ENCODE data around the gene FHIT.

FHIT gene

DNA sequence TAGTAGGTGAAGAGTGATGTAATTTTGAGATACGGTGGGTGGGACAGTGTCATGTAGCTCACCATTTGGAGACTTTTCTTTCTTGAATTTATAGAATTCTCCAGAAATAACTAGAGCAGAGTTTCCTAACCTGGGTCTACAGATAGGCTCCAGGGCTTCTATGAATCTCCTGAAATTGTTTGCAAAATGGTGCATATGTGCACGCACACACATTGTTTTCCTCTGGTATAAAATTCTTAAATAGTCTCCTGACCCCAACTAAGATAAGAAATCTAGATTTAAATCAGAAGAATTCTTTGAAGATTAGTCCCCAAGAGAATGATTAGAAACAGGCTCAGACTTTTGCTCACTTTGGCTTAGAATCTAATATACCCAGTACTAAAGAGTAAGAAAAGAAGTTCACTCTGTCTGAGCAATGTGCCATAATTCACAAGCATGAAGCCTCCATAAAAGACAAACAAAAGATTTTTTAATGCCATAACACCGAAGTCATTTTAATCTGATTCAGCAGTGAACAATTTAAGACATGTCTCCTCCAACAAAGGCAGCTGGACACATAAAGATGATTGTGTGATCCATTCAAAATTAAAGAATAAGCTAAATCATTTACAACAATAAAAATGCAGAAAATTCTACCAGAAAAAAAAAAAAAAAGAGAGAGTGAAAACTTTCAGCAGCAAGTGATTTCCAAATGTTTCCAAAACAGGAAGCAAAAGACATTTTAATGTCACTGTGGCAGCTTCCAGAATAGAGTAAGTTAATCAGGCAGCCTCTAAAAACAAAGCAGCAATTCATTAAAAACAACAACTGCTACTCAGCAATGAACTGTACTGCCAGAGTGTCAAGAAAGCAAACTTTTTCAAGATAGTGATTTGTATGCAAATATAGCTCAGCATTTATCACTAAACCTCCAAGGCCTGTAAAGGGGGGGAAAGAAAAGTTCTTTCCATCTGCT is 1225.9 kb downstream of the FHIT start:
- no peaks in the 10 kb centered on the region for H3K27me3 ChIP-seq (ENCODE audit: control insufficient read depth, insufficient read depth, low read length)
- no peak overlapping the region for H3K4me3 ChIP-seq (ENCODE audit: low read depth, low read length)
- H3K4me1 ChIP-seq = peaks cover 5% of the 10 kb centered on the region
- no peaks in the 10 kb centered on the region for H3K9me3 ChIP-seq (ENCODE audit: control insufficient read depth, low read length)
- H3K36me3 ChIP-seq (ENCODE audit: control insufficient read depth, insufficient read depth, low read length) = no peaks in the 10 kb centered on the region
- no peak overlapping the region for H3K9ac ChIP-seq
- no peak overlapping the region for H3K4me2 ChIP-seq (ENCODE audit: low read length)
- no peak overlapping the region for H2AFZ ChIP-seq
- H3K79me2 ChIP-seq = no peaks in the 10 kb centered on the region
- TF ChIP-seq, protein P1, sequence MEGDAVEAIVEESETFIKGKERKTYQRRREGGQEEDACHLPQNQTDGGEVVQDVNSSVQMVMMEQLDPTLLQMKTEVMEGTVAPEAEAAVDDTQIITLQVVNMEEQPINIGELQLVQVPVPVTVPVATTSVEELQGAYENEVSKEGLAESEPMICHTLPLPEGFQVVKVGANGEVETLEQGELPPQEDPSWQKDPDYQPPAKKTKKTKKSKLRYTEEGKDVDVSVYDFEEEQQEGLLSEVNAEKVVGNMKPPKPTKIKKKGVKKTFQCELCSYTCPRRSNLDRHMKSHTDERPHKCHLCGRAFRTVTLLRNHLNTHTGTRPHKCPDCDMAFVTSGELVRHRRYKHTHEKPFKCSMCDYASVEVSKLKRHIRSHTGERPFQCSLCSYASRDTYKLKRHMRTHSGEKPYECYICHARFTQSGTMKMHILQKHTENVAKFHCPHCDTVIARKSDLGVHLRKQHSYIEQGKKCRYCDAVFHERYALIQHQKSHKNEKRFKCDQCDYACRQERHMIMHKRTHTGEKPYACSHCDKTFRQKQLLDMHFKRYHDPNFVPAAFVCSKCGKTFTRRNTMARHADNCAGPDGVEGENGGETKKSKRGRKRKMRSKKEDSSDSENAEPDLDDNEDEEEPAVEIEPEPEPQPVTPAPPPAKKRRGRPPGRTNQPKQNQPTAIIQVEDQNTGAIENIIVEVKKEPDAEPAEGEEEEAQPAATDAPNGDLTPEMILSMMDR (IDR thresholded peaks at IDR 0.05) = no peak
- no peak overlapping the region for H3K27ac ChIP-seq

DNA sequence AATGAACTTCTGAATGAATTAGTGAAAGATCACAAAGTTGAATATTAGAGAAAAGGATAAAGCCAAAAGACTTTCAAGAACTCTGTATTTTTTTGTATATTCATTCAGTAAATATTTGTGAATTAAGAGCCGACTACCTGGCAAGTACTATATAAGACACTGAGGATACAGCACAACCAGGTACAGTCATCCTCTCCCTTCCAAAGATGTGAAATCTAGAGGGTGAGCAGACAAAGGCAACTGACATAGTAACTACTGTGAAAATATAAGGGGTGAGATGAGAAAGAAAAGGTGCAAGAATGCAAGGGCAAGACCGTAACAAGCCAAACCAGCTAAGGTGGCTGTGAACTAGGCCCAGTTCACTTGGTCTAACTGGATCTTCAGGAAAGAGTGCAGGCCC is 1226.9 kb downstream of the FHIT start:
- Histone ChIP-seq H3K9ac (no peak overlapping the region), H2AFZ (no peak overlapping the region), H3K36me3 (ENCODE audit: control insufficient read depth, insufficient read depth, low read length) (no peaks in the 10 kb centered on the region), H3K4me3 (ENCODE audit: low read depth, low read length) (no peak overlapping the region), H3K4me2 (ENCODE audit: low read length) (no peak overlapping the region), H3K79me2 (no peaks in the 10 kb centered on the region), H3K27me3 (ENCODE audit: control insufficient read depth, insufficient read depth, low read length) (no peaks in the 10 kb centered on the region), H3K27ac (no peak overlapping the region), H3K4me1 (peaks cover 5% of the 10 kb centered on the region), H3K9me3 (ENCODE audit: control insufficient read depth, low read length) (no peaks in the 10 kb centered on the region)
- TF ChIP-seq, protein P1 (IDR thresholded peaks at IDR 0.05) = no peak

DNA sequence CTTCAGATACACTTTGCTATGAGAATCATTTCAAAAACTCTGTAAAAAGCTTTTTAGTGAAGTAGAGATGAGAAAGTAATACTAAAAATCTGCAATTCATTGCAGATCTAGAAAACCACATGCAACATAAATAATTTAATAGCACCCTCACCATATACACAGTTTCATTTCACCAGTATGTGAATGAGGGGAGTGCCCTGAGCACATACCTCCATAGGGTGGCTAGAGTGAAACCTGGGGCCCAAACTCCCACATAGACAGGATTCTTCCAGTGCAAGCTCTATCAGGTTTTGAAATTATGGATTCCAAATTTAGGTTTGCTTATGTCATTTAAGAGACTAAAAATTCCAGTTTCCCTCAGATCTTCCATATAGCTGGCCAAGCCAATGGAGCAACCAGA is 1228.1 kb downstream of the FHIT start:
- H3K27ac ChIP-seq = no peak overlapping the region
- H3K9me3 ChIP-seq (ENCODE audit: control insufficient read depth, low read length) = no peaks in the 10 kb centered on the region
- no peaks in the 10 kb centered on the region for H3K27me3 ChIP-seq (ENCODE audit: control insufficient read depth, insufficient read depth, low read length)
- H3K79me2 ChIP-seq = no peaks in the 10 kb centered on the region
- no peak overlapping the region for H3K4me3 ChIP-seq (ENCODE audit: low read depth, low read length)
- H3K9ac ChIP-seq = no peak overlapping the region
- H2AFZ ChIP-seq = no peak overlapping the region
- TF ChIP-seq, protein P1 (IDR thresholded peaks at IDR 0.05) = no peak
- H3K36me3 ChIP-seq (ENCODE audit: control insufficient read depth, insufficient read depth, low read length) = no peaks in the 10 kb centered on the region
- H3K4me1 ChIP-seq = peaks cover 5% of the 10 kb centered on the region
- H3K4me2 ChIP-seq (ENCODE audit: low read length) = no peak overlapping the region

DNA sequence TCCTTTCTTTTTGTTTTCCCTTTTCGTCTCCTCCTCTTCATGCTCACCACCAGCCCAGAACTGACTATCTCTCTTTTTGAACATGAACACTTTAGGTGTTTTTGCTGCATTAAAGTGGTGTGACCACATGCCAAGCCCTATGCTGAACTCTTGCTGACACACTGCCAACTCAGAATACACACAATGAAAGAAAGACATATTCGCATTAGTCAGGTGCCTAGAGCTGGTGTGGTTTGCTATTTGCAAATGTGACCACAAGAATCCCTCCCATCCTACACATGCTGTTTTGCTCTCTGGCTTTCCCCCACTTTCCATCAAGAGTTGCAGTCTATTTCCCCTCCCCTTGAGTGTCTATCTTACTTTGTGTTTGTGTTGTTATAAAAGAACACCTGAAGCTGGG is 1233.6 kb downstream of the FHIT start:
- no peak overlapping the region for H3K27ac ChIP-seq
- no peak overlapping the region for H2AFZ ChIP-seq
- H3K79me2 ChIP-seq = no peaks in the 10 kb centered on the region
- TF ChIP-seq, protein P1 (IDR thresholded peaks at IDR 0.05) = no peak
- no peaks in the 10 kb centered on the region for H3K9me3 ChIP-seq (ENCODE audit: control insufficient read depth, low read length)
- no peak overlapping the region for H3K9ac ChIP-seq
- H3K4me2 ChIP-seq (ENCODE audit: low read length) = no peak overlapping the region
- no peaks in the 10 kb centered on the region for H3K36me3 ChIP-seq (ENCODE audit: control insufficient read depth, insufficient read depth, low read length)
- no peaks in the 10 kb centered on the region for H3K27me3 ChIP-seq (ENCODE audit: control insufficient read depth, insufficient read depth, low read length)
- H3K4me3 ChIP-seq (ENCODE audit: low read depth, low read length) = no peak overlapping the region
- H3K4me1 ChIP-seq = no peaks in the 10 kb centered on the region
